IMR-90 (cell line): ENCODE data around the gene IVNS1ABP. TPM values are rescaled to one million over a fixed set of nuclear protein-coding genes. Genes with fewer than 3 reads are reported as not detected.

ENCODE experiments used
- ATAC-seq: fragments of 200-7000 bp; cut with Tn5 transposase; 2 replicates; pipeline ENCODE4 v1.9.1; 2020; ENCODE audit warnings: low read depth, mild to moderate bottlenecking, moderate library complexity
- BruUV-seq: library from RNA; stranded (reverse); fragments of 400-500 nt; replicated peaks from 2 replicates; lab custom pipeline; 2021; lab: Mats Ljungman, UMichigan
- CTCF ChIA-PET: fragments of 300-600 bp; formaldehyde crosslinking; extraction: SDS; loops from one replicate; lab custom pipeline; 2021; ENCODE audit warnings: antibody characterized with exemption; lab: Yijun Ruan, JAX
- POLR2A ChIA-PET: fragments of 300-600 bp; sonication (Branson Sonifier 250); formaldehyde crosslinking; loops from one replicate; lab custom pipeline; 2022; ENCODE audit warnings: antibody characterized with exemption; ENCODE audit not compliant: unreplicated experiment; lab: Charles Lee
- DNase-seq: peaks from one replicate; pipeline ENCODE4 v3.0.0; 2013
- H2AFZ ChIP-seq: replicated peaks from 2 replicates; pipeline ENCODE3; 2013; ENCODE audit warnings: low read length, mild to moderate bottlenecking; ENCODE audit not compliant: poor library complexity
- H2AK5ac ChIP-seq: 2 replicates; pipeline ENCODE4 v1.6.1; 2013; ENCODE audit warnings: low read depth, low read length, inconsistent platforms
- H2AK9ac ChIP-seq: replicated peaks from 2 replicates; pipeline ENCODE3; 2013; ENCODE audit warnings: mild to moderate bottlenecking, low read depth, low read length, moderate library complexity; ENCODE audit not compliant: poor library complexity
- H2BK120ac ChIP-seq: 2 replicates; pipeline ENCODE4 v1.6.1; 2013; ENCODE audit warnings: low read depth, low read length, inconsistent platforms
- H2BK15ac ChIP-seq: 3 replicates; pipeline ENCODE4 v1.6.1; 2013; ENCODE audit warnings: low read depth, low read length, inconsistent platforms
- H2BK20ac ChIP-seq: 2 replicates; pipeline ENCODE4 v1.6.1; 2013; ENCODE audit warnings: low read depth, mild to moderate bottlenecking, inconsistent platforms, low read length, moderate library complexity
- H2BK5ac ChIP-seq: 2 replicates; pipeline ENCODE4 v1.6.1; 2013; ENCODE audit warnings: mild to moderate bottlenecking, low read depth, low read length, inconsistent platforms; ENCODE audit not compliant: poor library complexity, severe bottlenecking
- H3K14ac ChIP-seq: replicated peaks from 2 replicates; pipeline ENCODE4 v1.6.1; 2013; ENCODE audit warnings: low read depth, low read length, inconsistent platforms
- H3K18ac ChIP-seq: 2 replicates; pipeline ENCODE4 v1.6.1; 2013; ENCODE audit warnings: low read depth, low read length, control low read depth
- H3K23ac ChIP-seq: 2 replicates; pipeline ENCODE4 v1.6.1; 2013; ENCODE audit warnings: low read depth, low read length, inconsistent platforms
- H3K27ac ChIP-seq: 2 replicates; pipeline ENCODE4 v1.5.1; 2013; ENCODE audit warnings: mild to moderate bottlenecking, control low read depth, low read length; ENCODE audit not compliant: insufficient read depth
- H3K27me3 ChIP-seq: 2 replicates; pipeline ENCODE4 v1.6.1; 2013; ENCODE audit warnings: low read length; ENCODE audit not compliant: control insufficient read depth, insufficient read depth
- H3K36me3 ChIP-seq: 2 replicates; pipeline ENCODE4 v1.6.1; 2013; ENCODE audit warnings: low read length, mixed read lengths; ENCODE audit not compliant: control insufficient read depth, insufficient read depth
- H3K4ac ChIP-seq: 2 replicates; pipeline ENCODE4 v1.6.1; 2013; ENCODE audit warnings: low read depth, low read length, inconsistent platforms
- H3K4me1 ChIP-seq: 2 replicates; pipeline ENCODE4 v1.6.1; 2013; ENCODE audit warnings: low read length, mixed read lengths; ENCODE audit not compliant: control insufficient read depth, insufficient read depth
- H3K4me2 ChIP-seq: 2 replicates; pipeline ENCODE4 v1.6.1; 2013; ENCODE audit warnings: low read depth, mild to moderate bottlenecking, control low read depth, low read length, moderate library complexity
- H3K4me3 ChIP-seq: 2 replicates; pipeline ENCODE4 v1.5.1; 2013; ENCODE audit warnings: low read depth, mild to moderate bottlenecking, control low read depth, low read length, moderate library complexity; ENCODE audit not compliant: insufficient read depth
- H3K56ac ChIP-seq: 2 replicates; pipeline ENCODE4 v1.6.1; 2013; ENCODE audit warnings: low read length, inconsistent platforms; ENCODE audit not compliant: insufficient read depth; ENCODE audit errors: extremely low read depth
- H3K79me1 ChIP-seq, 2 experiments: 2 replicates each; pipeline ENCODE4 v1.6.1; 2013; ENCODE audit warnings: low read length in 2 of 2, inconsistent platforms in 1 of 2, low read depth in 1 of 2
- H3K9ac ChIP-seq: 2 replicates; pipeline ENCODE4 v1.6.1; 2013; ENCODE audit warnings: low read depth, low read length, control low read depth
- H3K9me1 ChIP-seq: 2 replicates; pipeline ENCODE4 v1.6.1; 2013; ENCODE audit warnings: low read length, inconsistent platforms; ENCODE audit not compliant: insufficient read depth
- H3K9me3 ChIP-seq: 2 replicates; pipeline ENCODE4 v1.6.1; 2013; ENCODE audit warnings: low read length; ENCODE audit not compliant: control insufficient read depth, insufficient read depth
- H4K20me1 ChIP-seq: 2 replicates; pipeline ENCODE4 v1.6.1; 2013; ENCODE audit warnings: low read length, inconsistent platforms; ENCODE audit not compliant: insufficient read depth
- H4K5ac ChIP-seq: 2 replicates; pipeline ENCODE4 v1.6.1; 2013; ENCODE audit warnings: mild to moderate bottlenecking, low read depth, low read length, control low read depth
- H4K8ac ChIP-seq, 2 experiments: 2 replicates each; pipeline ENCODE4 v1.6.1; 2013; ENCODE audit warnings: low read depth in 2 of 2, low read length in 2 of 2, control low read depth in 1 of 2, inconsistent platforms in 1 of 2
- H4K91ac ChIP-seq: 2 replicates; pipeline ENCODE4 v1.6.1; 2013; ENCODE audit warnings: low read depth, low read length, inconsistent platforms; ENCODE audit not compliant: insufficient read depth
- BHLHE40 ChIP-seq: fragments of 150-350 bp; IDR thresholded peaks from 2 replicates; pipeline ENCODE4 v1.6.1; 2016; ENCODE audit warnings: mild to moderate bottlenecking, low read depth, low read length
- RCOR1 ChIP-seq: IDR thresholded peaks from 2 replicates; pipeline ENCODE4 v1.6.1; 2012; ENCODE audit warnings: mild to moderate bottlenecking, low read length, improper control_type of control experiment; ENCODE audit not compliant: insufficient replicate concordance
- SMC3 ChIP-seq: fragments of 150-350 bp; IDR thresholded peaks from 2 replicates; pipeline ENCODE4 v1.6.1; 2016; ENCODE audit warnings: low read depth, mild to moderate bottlenecking, antibody characterized with exemption, low read length, moderate library complexity
- WGBS, 2 experiments: methylation state at CpG; one replicate each; pipeline versions ENCODE4 v1.1.5 to v1.1.7; 2013; ENCODE audit warnings: missing lambda C conversion rate in 2 of 2; ENCODE audit not compliant: insufficient read length in 1 of 2; ENCODE audit errors: extremely low coverage in 2 of 2; 5-methylcytosine and 5-hydroxymethylcytosine counted together
- dilution Hi-C: fragments of 300-500 bp; cut with HindIII; formaldehyde crosslinking; loops from one replicate; pipeline ENCODE4 v1.14.3; 2018; ENCODE audit warnings: low sequenced_read_pairs; ENCODE audit not compliant: unreplicated experiment
- in situ Hi-C: fragments of 300-500 bp; cut with MboI; formaldehyde crosslinking; loops from 3 replicates; pipeline ENCODE4 v1.14.3; 2019; ENCODE audit warnings: low sequenced_read_pairs, inconsistent platforms, mixed read lengths
- intact Hi-C: fragments of 100-400 bp; cut with micrococcal nuclease; formaldehyde crosslinking; loops from 2 replicates; pipeline ENCODE4 v1.10.0; 2022
- polyA plus RNA-seq, 3 experiments: library from polyadenylated mRNA; depleted of rRNA; stranded (reverse); fragments of >200 nt; gene quantifications; 2 replicates each; pipeline ENCODE4 v1.2.3, GENCODE V29; 2012; ENCODE audit warnings: low replicate concordance in 1 of 3
- total RNA-seq: library from RNA; depleted of rRNA; stranded (reverse); fragments of >200 nt; gene quantifications from 2 replicates; pipeline ENCODE4 v1.2.3, GENCODE V29; 2012

The IVNS1ABP gene
- total and polyA plus RNA-seq, 2 of the 4 experiments (the other 2 are of a cell fraction), result 21.8 to 26.7 TPM

DNA sequence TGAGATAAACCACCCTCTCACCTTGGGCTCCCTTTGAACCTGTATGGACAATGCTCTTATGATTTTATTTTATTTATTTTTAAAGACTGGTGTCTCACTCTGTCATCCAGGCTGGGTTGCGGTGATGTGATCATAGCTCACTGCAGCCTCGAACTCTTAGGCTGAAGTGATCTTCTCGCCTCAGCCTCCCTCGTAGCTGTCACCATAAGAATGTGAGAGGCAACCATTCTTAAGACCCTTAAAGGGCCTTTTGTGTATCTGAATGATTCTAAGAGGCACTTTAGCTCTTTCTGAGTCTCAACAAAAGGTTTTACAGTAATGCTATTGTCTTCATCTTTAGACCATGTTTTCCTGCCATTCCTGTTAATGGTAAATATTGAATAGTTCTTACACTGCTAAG lies 67.0 kb downstream of the IVNS1ABP start:
- no peak overlapping the region for H3K4me3 ChIP-seq
- no peaks in the 10 kb centered on the region for H3K4me1 ChIP-seq
- no peak overlapping the region for H2BK20ac ChIP-seq
- 0 out of 2 replicates have a peak, but pooled peaks cover 3% of the 10 kb centered on the region for H3K9me1 ChIP-seq
- H3K18ac ChIP-seq, result no peak overlapping the region
- no peak overlapping the region for H4K8ac ChIP-seq
- no peak overlapping the region for H2AK5ac ChIP-seq
- H3K27ac ChIP-seq, result no peak overlapping the region
- intact Hi-C loops (no loop called here), dilution Hi-C loops (no loop called here), in situ Hi-C loops (no loop called here)
- H4K20me1 ChIP-seq, result no peaks in the 10 kb centered on the region
- no peaks in the 10 kb centered on the region for H3K79me1 ChIP-seq
- H2BK120ac ChIP-seq, result no peak overlapping the region
- H3K56ac ChIP-seq, result no peak overlapping the region
- H4K91ac ChIP-seq, result no peak overlapping the region
- no peak for TF ChIP-seq BHLHE40
- no peak for TF ChIP-seq RCOR1
- TF ChIP-seq SMC3, result no peak
- ChIA-PET CTCF (no interaction called here), POLR2A (no interaction called here)
- no peak overlapping the region for H3K4me2 ChIP-seq
- 100% methylated on average over 2 of the region's 4 CpGs; no CpG with 5 or more reads in 1 of the 2 experiments for WGBS, 2 experiments
- no peak overlapping the region for H3K4ac ChIP-seq
- H3K9me3 ChIP-seq, result no peaks in the 10 kb centered on the region
- no peak overlapping the region for H3K9ac ChIP-seq
- no TSS peak for BruUV-seq
- H3K36me3 ChIP-seq, result no peaks in the 10 kb centered on the region
- no peak overlapping the region for H3K14ac ChIP-seq
- H2BK5ac ChIP-seq, result no peak overlapping the region
- DNase-seq (no peak), ATAC-seq (no peak)
- no peak overlapping the region for H2BK15ac ChIP-seq
- H3K27me3 ChIP-seq, result no peaks in the 10 kb centered on the region
- H4K5ac ChIP-seq, result no peak overlapping the region
- H3K23ac ChIP-seq, result no peak overlapping the region
- H2AK9ac ChIP-seq, result no peak overlapping the region
- no peak overlapping the region for H2AFZ ChIP-seq
